GM19395 (cell line): Measurements from ENCODE around the gene S100A7A.
"Not testable (repeated sequence)": the region's sequence is repeated elsewhere in the genome, so short reads cannot be mapped to it uniquely, and the experiment has no call there.

ENCODE experiments used
- ATAC-seq: cut with Tn5 transposase; IDR thresholded peaks from one replicate; pipeline ENCODE4 v1.9.1; 2021; ENCODE audit warnings: mild to moderate bottlenecking, moderate library complexity; ENCODE audit not compliant: unreplicated experiment

Gene S100A7A

GRCh38 chr1:153456396-153456795, 40.1 kb downstream of the S100A7A start:
- no peak for ATAC-seq

- ATAC-seq, result no peak
Observed at GRCh38 chr1:153459655-153460054, 43.3 kb downstream of the S100A7A start.

GRCh38 chr1:153460551-153460950, 44.2 kb downstream of the S100A7A start, which contains the start of gene S100A7:
Gene S100A7 (minus strand): TSS chr1:153460651. CDS start chr1:153459013, 1,638 bp downstream.
- no peak for ATAC-seq

GRCh38 chr1:153462741-153463140, 46.4 kb downstream of the S100A7A start:
- ATAC-seq, result not testable (repeated sequence)

GRCh38 chr1:153465811-153466636, 49.7 kb downstream of the S100A7A start:
- no peak for ATAC-seq

- ATAC-seq, result no peak
Observed at GRCh38 chr1:153466908-153467307, 50.6 kb downstream of the S100A7A start.

- no peak for ATAC-seq
Observed at GRCh38 chr1:153470707-153471106, 54.4 kb downstream of the S100A7A start.
